OCI-LY7 (cell line): ENCODE results near the gene SYCP2. TPM values are rescaled to one million over a fixed set of nuclear protein-coding genes. Genes with fewer than 3 reads are reported as not detected.

Experiments
- BruUV-seq: library from RNA; stranded (reverse); fragments of 400-500 nt; replicated peaks from 2 replicates; lab custom pipeline; 2021; lab: Mats Ljungman, UMichigan
- CTCF ChIA-PET: fragments of 300-600 bp; sonication (Branson Sonifier 250); formaldehyde crosslinking; loops from one replicate; lab custom pipeline; 2022; ENCODE audit warnings: antibody characterized with exemption; ENCODE audit not compliant: unreplicated experiment; lab: Charles Lee
- POLR2A ChIA-PET: fragments of 300-600 bp; sonication (Branson Sonifier 250); formaldehyde crosslinking; loops from one replicate; lab custom pipeline; 2022; ENCODE audit warnings: antibody characterized with exemption; lab: Charles Lee
- DNase-seq: peaks from one replicate; pipeline ENCODE4 v3.0.0-alpha.2; 2015; ENCODE audit warnings: low spot score
- H2AFZ ChIP-seq: fragments of 200-600 bp; sonication (generic), shearing (Covaris generic); 2 replicates; pipeline ENCODE4 v1.6.1; 2014; ENCODE audit warnings: mild to moderate bottlenecking, antibody characterized with exemption, low read length, moderate library complexity
- H3K27ac ChIP-seq: fragments of 200-600 bp; sonication (generic); 2 replicates; pipeline ENCODE4 v1.5.1; 2014; ENCODE audit warnings: mixed run types, low read depth, mild to moderate bottlenecking, moderate library complexity, low read length, inconsistent platforms; ENCODE audit not compliant: poor library complexity, severe bottlenecking
- H3K36me3 ChIP-seq: fragments of 200-600 bp; sonication (generic); 2 replicates; pipeline ENCODE4 v1.6.1; 2014; ENCODE audit warnings: mild to moderate bottlenecking, antibody characterized with exemption, low read length, moderate library complexity, mixed read lengths; ENCODE audit not compliant: insufficient read depth
- H3K4me1 ChIP-seq: fragments of 200-600 bp; sonication (generic); 2 replicates; pipeline ENCODE4 v1.5.1; 2014; ENCODE audit warnings: mild to moderate bottlenecking, low read length; ENCODE audit not compliant: insufficient read depth, poor library complexity, severe bottlenecking
- H3K4me2 ChIP-seq: fragments of 200-600 bp; sonication (generic); 2 replicates; pipeline ENCODE4 v1.6.1; 2014; ENCODE audit warnings: mild to moderate bottlenecking, low read length
- H3K4me3 ChIP-seq: fragments of 200-600 bp; sonication (generic); 2 replicates; pipeline ENCODE4 v1.5.1; 2014; ENCODE audit warnings: mild to moderate bottlenecking, low read depth, low read length; ENCODE audit not compliant: poor library complexity, severe bottlenecking
- H3K79me2 ChIP-seq: fragments of 200-600 bp; sonication (generic); 2 replicates; pipeline ENCODE4 v1.6.1; 2016; ENCODE audit warnings: low read depth, mild to moderate bottlenecking, low read length, moderate library complexity, mixed read lengths; ENCODE audit not compliant: insufficient read depth
- H3K9me2 ChIP-seq: fragments of 200-600 bp; sonication (generic); 2 replicates; pipeline ENCODE4 v1.6.1; 2016; ENCODE audit warnings: mild to moderate bottlenecking, low read length, mixed read lengths; ENCODE audit not compliant: insufficient read depth
- H3K9me3 ChIP-seq: fragments of 200-600 bp; sonication (generic); 2 replicates; pipeline ENCODE4 v1.6.1; 2014; ENCODE audit warnings: mild to moderate bottlenecking, mixed run types, low read length, mixed read lengths
- H4K20me1 ChIP-seq: fragments of 200-600 bp; sonication (generic); 2 replicates; pipeline ENCODE4 v1.6.1; 2014; ENCODE audit warnings: mild to moderate bottlenecking, antibody characterized with exemption, low read length, moderate library complexity, mixed read lengths; ENCODE audit not compliant: insufficient read depth
- CTCF ChIP-seq: fragments of 200-600 bp; sonication (generic); conservative IDR thresholded peaks from 2 replicates; pipeline ENCODE4 v1.5.1; 2014; ENCODE audit warnings: mild to moderate bottlenecking, antibody characterized with exemption, low read length, moderate library complexity, mixed read lengths
- EZH2phosphoT487 ChIP-seq: fragments of 200-600 bp; sonication (generic); IDR thresholded peaks from 2 replicates; pipeline ENCODE4 v1.6.1; 2018; ENCODE audit warnings: low read depth, borderline replicate concordance, mild to moderate bottlenecking, mixed run types, antibody characterized with exemption, low read length, moderate library complexity, mixed read lengths
- intact Hi-C: fragments of 100-400 bp; cut with micrococcal nuclease; formaldehyde crosslinking; loops from one replicate; pipeline ENCODE4 v1.10.0; 2022; ENCODE audit not compliant: unreplicated experiment
- total RNA-seq, 2 experiments: library from RNA; depleted of rRNA in 1 of 2; stranded (reverse); fragments of >200 nt in 1 of 2; shearing (Covaris generic) in 1 of 2; gene quantifications; 2 replicates each; pipeline ENCODE4 v1.2.3, GENCODE V29; 2014 to 2022

The SYCP2 gene
- total RNA-seq, 2 experiments from 2014 or later: 0.19 to 0.38 TPM

- no peaks in the 10 kb centered on the region; the same call in 1 of the 2 replicates for H4K20me1 ChIP-seq
- peaks cover 17% of the 10 kb centered on the region for H3K4me1 ChIP-seq
- no peak overlapping the region for H3K4me2 ChIP-seq
- CTCF ChIA-PET: no interaction called here
- no TSS peak for BruUV-seq
- H3K36me3 ChIP-seq: no peaks in the 10 kb centered on the region
- H3K9me3 ChIP-seq: no peaks in the 10 kb centered on the region
- no peak overlapping the region for H2AFZ ChIP-seq
- no peak for DNase-seq
- no peaks in the 10 kb centered on the region for H3K9me2 ChIP-seq
- TF ChIP-seq CTCF (no peak), EZH2phosphoT487 (no peak)
- no peak overlapping the region for H3K27ac ChIP-seq
- no peak overlapping the region for H3K4me3 ChIP-seq
- intact Hi-C loops: no loop called here
- H3K79me2 ChIP-seq: no peaks in the 10 kb centered on the region
- POLR2A ChIA-PET: interaction anchor here (1.0 to 1.4 kb wide), 2 partner anchors 13 to 38 kb away, joined by 3 to 7 read pairs; no protein-coding TSS in a partner anchor
These were observed 2.2 kb upstream of the SYCP2 start for GRCh38 chr20:59935457-59936185.

- Histone ChIP-seq H3K9me3 (no peaks in the 10 kb centered on the region), H2AFZ (no peak overlapping the region), H3K36me3 (no peaks in the 10 kb centered on the region), H3K4me2 (no peak overlapping the region), H3K9me2 (no peaks in the 10 kb centered on the region), H3K4me1 (peaks cover 17% of the 10 kb centered on the region), H3K79me2 (no peaks in the 10 kb centered on the region), H3K27ac (no peak overlapping the region), H3K4me3 (no peak overlapping the region), H4K20me1 (no peaks in the 10 kb centered on the region; the same call in 1 of the 2 replicates)
- CTCF ChIA-PET: no interaction called here
- intact Hi-C loops: no loop called here
- BruUV-seq: no TSS peak
- no peak for DNase-seq
- TF ChIP-seq EZH2phosphoT487: no peak
- peak; percentile 63 for TF ChIP-seq CTCF
- POLR2A ChIA-PET: interaction anchor here (1.4 kb wide), 1 partner anchor 37 kb away, joined by 3 read pairs; no protein-coding TSS in a partner anchor
These were observed 580 bp upstream of the SYCP2 start for GRCh38 chr20:59933849-59934585.
